ENCODE measurements around the gene CCDC200. TPM values are rescaled to one million over a fixed set of nuclear protein-coding genes. Genes with fewer than 3 reads are reported as not detected.

Gene CCDC200
- total and polyA plus RNA-seq, 2 donors (not counting 3 experiments of a cell fraction or from before 2014, with no cell fraction given) = not detected

GRCh38 chr17:43219001-43219400 lies 9.4 kb downstream of the CCDC200 start:
- DNase-seq (ENCODE audit: low read depth, low spot score) = no peak
- no peaks in the 10 kb centered on the region for H3K4me1 ChIP-seq (ENCODE audit: control insufficient read depth, extremely low read depth, insufficient read depth, low read length)
- H2AFZ ChIP-seq (ENCODE audit: low read depth, low read length) = no peak overlapping the region
- H3K27me3 ChIP-seq (ENCODE audit: control insufficient read depth in 2 of 2, insufficient read depth in 2 of 2, low read length in 2 of 2) = no peaks in the 10 kb centered on the region
- H3K9me1 ChIP-seq (replicated peaks; ENCODE audit: control insufficient read depth, extremely low read depth, insufficient read depth, low read length) = no peaks in the 10 kb centered on the region
- ChIA-PET POLR2A (interaction anchor here (1.8 kb wide), 1 partner anchor 96 kb away, joined by 8 read pairs; no protein-coding TSS in a partner anchor), CTCF (no interaction called here)
- no peak overlapping the region for H3K9ac ChIP-seq (replicated peaks; ENCODE audit: extremely low read depth, insufficient read depth, low read length)
- no peaks in the 10 kb centered on the region for H3K79me2 ChIP-seq (ENCODE audit: control insufficient read depth, insufficient read depth, low read length)
- no peak for TF ChIP-seq FOS (IDR thresholded peaks at IDR 0.05; ENCODE audit: borderline replicate concordance, insufficient read depth, low read length)
- no peak for TF ChIP-seq EZH2 (IDR thresholded peaks at IDR 0.05; ENCODE audit: borderline replicate concordance, low read depth, low read length, severe bottlenecking)
- no peak for TF ChIP-seq POLR2A (IDR thresholded peaks at IDR 0.05; ENCODE audit: low read depth, low read length)
- TF ChIP-seq JUN (IDR thresholded peaks at IDR 0.05; ENCODE audit: borderline replicate concordance, insufficient read depth, insufficient read length, low read depth) = no peak
- TF ChIP-seq, protein P1, sequence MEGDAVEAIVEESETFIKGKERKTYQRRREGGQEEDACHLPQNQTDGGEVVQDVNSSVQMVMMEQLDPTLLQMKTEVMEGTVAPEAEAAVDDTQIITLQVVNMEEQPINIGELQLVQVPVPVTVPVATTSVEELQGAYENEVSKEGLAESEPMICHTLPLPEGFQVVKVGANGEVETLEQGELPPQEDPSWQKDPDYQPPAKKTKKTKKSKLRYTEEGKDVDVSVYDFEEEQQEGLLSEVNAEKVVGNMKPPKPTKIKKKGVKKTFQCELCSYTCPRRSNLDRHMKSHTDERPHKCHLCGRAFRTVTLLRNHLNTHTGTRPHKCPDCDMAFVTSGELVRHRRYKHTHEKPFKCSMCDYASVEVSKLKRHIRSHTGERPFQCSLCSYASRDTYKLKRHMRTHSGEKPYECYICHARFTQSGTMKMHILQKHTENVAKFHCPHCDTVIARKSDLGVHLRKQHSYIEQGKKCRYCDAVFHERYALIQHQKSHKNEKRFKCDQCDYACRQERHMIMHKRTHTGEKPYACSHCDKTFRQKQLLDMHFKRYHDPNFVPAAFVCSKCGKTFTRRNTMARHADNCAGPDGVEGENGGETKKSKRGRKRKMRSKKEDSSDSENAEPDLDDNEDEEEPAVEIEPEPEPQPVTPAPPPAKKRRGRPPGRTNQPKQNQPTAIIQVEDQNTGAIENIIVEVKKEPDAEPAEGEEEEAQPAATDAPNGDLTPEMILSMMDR (IDR thresholded peaks at IDR 0.05; ENCODE audit: extremely low read depth in 1 of 2, insufficient read depth in 1 of 2, low read depth in 1 of 2, low read length in 2 of 2) = no peak
- TF ChIP-seq MYC (IDR thresholded peaks at IDR 0.05; ENCODE audit: low read depth, low read length) = no peak
- TF ChIP-seq, protein P2, sequence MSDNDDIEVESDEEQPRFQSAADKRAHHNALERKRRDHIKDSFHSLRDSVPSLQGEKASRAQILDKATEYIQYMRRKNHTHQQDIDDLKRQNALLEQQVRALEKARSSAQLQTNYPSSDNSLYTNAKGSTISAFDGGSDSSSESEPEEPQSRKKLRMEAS (IDR thresholded peaks at IDR 0.05; ENCODE audit: insufficient read depth, insufficient read length) = no peak
- TF ChIP-seq GATA2 (IDR thresholded peaks at IDR 0.05; ENCODE audit: insufficient read depth, insufficient read length, low read depth, low read length) = no peak
- no peak for TF ChIP-seq POLR2AphosphoS5 (IDR thresholded peaks at IDR 0.05; ENCODE audit: insufficient read depth, low read depth, low read length)
- H4K20me1 ChIP-seq (replicated peaks; ENCODE audit: control insufficient read depth, extremely low read depth, insufficient read depth, low read length) = no peaks in the 10 kb centered on the region
- FAIRE-seq = no peak
- H3K4me3 ChIP-seq (replicated peaks in 1 of 3; ENCODE audit: insufficient read depth in 1 of 3, low read depth in 1 of 3, low read length in 3 of 3) = no peak overlapping the region
- BruUV-seq (replicated peaks) = no TSS peak
- no peaks in the 10 kb centered on the region for H3K9me3 ChIP-seq (replicated peaks; ENCODE audit: control insufficient read depth, insufficient read depth, low read length)
- no peak overlapping the region for H3K4me2 ChIP-seq (ENCODE audit: insufficient read depth, low read length)
- H3K27ac ChIP-seq (ENCODE audit: insufficient read depth, low read depth, low read length) = no peak overlapping the region
- H3K36me3 ChIP-seq (ENCODE audit: control insufficient read depth in 2 of 2, extremely low read depth in 1 of 2, insufficient read depth in 2 of 2, low read length in 2 of 2) = peaks cover 7 to 22% of the 10 kb centered on the region in 2 experiments
- intact Hi-C loops (cut with micrococcal nuclease) = no loop called here
- dilution Hi-C loops (cut with MboI; ENCODE audit: extremely low pct_ligation_motif_present, low sequenced_read_pairs) = no loop called here

All from endothelial cell of umbilical vein (primary cell).